HG03103 (cell line): ENCODE measurements around the gene SRA1.
"Not testable (repeated sequence)": the region's sequence is repeated elsewhere in the genome, so short reads cannot be mapped to it uniquely, and the experiment has no call there.

Source experiments
- ATAC-seq: cut with Tn5 transposase; IDR thresholded peaks from one replicate; pipeline ENCODE4 v1.9.1; 2021; ENCODE audit warnings: low read depth; ENCODE audit not compliant: unreplicated experiment

The SRA1 gene

DNA sequence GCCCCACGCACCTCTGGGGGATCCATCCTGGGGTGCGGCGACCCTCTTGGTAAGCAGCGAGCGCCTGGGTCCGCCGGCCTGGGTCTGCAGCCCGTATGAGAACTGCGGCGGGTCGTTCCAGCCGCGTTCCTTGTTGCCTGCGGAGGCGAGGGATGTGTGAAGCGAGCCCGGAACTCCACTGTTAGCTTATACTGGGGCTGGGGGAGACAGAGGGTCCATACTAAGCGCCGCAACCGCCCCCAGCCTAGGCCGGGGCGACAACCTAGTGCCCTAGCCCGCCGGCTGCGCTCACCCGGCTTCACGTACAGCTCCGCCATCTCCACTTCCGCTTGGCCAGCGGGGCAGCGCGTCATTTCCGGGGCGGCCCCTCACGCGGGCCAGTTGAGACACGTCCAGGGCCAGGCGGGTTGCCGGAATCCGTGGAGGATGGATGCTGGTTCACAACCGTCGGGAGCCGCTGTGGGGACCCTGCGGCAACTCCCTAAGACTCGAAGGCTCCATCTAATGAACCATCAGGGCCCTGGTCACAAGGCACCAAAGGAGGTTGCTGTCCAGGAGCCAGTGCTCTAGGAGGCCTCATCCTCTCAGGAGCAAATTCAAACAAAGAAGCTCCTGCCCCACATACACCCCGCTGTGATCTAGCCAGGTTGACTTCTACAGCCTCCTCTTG is at the start of gene SRA1:
Gene SRA1, minus strand, starts transcription at position 338 of the 670 bp plus-strand sequence. Its CDS starts 21 bp downstream, at position 317.
- peak; percentile 93 for ATAC-seq

DNA sequence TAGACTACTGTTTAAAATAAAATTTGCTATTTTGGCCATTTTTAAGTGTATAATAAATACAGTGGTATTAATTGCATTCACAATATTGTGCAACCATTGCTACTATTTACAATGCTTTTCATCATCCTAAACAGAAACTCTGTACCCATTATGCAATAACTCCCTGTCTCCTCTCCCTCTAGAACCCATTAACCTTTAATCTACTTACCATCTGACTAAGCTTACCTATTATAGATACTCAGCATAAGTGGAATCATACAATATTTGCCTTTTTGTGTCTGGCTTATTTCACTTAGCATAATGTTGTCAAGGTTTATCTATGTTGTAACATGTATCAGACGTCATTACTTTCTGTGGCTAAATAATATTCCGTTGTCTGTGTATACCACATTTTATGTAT is 49.8 kb upstream of the SRA1 start:
- no peak for ATAC-seq

DNA sequence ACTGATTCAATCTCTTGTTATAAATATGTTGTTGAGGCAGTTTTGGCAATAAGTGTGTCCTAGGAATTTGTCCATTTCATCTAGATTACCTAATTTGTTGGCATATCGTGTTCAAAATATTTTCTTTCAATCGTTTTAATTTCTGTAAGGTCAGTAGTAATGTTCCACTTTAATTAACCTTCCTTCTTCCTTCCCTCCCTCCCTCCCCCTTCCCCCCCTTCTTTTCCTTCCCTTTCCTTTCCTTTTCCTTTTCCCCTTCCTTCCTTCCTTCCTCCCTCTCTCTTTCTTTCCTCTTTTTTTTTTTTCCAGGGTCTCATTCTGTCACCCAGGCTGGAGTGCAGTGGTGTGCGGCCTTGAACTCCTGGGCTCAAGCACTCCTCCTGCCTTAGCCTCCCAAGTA is 48.6 kb upstream of the SRA1 start:
- ATAC-seq: no peak

DNA sequence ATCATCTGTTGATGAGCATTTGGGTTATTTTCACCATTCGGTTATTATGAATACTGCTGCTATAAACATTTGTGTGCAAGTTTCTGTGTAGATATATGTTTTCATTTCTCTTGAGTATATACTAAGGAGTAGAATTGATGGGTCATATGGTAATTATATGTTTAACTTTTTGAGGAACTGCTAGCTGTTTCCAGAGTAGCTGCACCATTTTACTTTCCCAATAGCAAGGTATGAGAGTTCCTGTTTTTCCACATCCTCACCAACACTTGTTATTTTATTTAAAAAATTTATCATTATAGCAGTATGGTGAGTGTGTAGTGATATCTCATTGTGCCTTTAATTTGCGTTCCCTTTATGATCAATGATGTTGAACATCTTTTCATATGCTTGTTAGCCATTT is 46.5 kb upstream of the SRA1 start:
- no peak for ATAC-seq

DNA sequence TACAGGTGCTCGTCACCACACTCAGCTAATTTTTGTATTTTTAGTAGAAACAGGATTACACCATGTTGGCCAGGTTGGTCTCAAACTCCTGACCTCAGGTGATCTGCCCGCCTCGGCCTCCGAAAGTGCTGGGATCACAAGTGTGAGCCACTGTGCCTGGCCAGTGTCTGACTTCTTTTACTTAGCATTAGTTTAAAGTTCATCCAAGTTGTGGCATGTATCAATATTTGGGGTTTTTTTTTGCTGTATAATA is 46.1 kb upstream of the SRA1 start:
- ATAC-seq: not testable (repeated sequence)

DNA sequence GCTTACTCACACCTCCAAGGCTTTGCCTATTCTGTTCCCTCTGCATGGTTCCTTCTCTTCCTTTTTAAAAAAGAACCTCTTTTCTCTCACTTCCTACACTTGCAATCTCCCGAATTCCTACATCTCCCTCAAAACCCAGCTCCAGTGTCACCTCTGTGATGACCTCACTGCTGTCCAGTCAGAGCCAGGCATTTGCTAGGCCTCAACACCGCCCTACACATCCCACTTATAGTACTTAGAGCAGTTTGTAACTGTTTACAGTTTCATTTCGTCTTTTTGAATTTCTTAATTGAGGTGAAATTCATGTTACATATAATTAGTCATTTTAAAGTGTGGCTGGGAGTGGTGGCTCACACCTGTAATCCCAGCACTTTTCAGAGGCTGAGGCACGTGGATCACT is 44.9 kb upstream of the SRA1 start:
- no peak for ATAC-seq

DNA sequence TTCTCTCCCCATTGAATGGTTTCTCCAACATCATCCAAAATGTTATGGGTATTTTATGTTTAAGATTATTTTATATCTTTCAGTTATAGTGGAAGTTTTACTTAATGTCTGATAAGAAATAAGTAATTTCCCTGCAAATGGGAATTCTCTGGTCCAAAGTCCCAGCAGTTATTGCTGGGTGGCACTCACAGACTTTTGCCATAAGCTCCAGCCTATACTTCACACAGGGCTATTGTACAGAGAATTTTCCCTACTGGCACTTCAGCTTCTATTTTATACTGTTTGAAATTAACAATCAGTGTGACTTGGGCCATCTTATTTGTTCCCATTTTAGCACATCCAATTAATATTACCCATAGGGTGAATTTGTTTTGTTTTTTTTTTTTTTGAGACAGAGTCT is 42.8 kb upstream of the SRA1 start:
- ATAC-seq: no peak

DNA sequence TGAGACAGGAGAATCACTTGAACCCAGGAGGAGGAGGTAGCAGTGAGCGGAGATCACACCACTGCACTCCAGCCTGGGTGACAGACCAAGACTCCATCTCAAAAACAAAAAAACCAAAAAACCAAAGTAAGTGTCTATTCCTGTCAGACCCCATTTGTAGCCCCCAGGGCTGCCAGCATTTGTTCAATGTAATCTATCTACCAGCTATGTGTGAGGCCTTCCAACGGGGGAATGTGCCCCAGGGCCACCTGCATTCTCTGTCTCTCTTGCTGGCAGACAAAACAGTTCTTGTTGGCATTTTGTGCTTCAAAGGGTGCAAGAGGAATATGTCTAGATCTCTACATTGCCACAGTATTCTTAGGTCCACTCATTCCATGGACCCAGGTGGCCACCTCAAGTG is 41.6 kb upstream of the SRA1 start:
- no peak for ATAC-seq

DNA sequence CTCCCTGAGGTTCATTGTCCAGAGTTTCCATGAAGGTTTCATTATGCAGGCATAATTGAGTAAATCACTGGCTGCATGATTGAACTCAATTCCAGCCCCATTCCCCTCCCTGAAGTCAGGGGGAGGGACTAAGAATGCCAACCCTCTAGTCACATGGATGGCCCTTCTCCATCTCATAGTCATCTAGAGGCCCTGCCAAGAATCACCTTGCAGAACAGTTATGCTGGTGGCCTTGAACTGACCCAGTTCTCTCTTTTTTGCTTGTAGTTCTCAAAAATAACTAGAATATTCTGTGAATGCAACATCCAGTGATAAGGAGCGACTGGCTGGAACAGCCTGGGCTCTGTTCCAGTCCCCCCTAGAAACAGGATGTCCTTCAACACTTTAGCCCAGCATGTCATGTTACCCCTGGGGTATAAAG is 39.1 kb upstream of the SRA1 start:
- no peak for ATAC-seq

DNA sequence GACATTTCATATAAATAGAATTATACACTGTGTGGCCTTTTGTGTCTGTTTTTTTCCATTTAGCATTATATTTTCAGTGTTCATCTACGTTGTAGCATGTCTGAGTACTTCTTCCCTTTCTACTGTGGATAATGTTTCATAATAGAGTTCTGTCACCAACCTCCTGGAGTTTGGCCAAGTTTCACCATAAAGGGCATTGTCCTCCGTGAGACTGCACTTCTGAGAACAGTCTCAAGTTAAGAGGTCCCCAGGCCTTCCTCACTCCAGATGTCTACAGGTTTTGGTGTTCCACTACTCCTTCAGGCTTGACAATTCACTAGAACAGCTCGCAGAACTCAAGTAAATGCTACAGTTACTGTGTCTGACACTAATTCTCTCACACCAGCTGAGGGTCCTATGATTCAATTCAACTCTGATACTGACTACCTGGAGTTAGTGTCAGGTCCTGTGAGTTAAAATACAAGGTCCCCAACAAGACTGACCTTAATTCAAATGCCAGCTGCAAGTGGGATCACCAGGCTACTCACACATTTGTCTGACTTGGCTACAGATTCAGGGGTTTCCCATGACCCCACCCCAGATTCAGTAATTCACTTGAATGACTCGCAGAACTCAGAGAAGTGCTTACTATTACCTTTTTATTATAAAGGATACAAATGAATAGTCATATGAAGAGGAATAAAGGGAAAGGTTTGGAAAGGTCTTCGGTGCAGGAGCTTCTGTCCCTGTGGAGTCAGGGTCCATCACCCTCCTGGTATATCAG is 38.4 kb upstream of the SRA1 start:
- ATAC-seq: no peak

DNA sequence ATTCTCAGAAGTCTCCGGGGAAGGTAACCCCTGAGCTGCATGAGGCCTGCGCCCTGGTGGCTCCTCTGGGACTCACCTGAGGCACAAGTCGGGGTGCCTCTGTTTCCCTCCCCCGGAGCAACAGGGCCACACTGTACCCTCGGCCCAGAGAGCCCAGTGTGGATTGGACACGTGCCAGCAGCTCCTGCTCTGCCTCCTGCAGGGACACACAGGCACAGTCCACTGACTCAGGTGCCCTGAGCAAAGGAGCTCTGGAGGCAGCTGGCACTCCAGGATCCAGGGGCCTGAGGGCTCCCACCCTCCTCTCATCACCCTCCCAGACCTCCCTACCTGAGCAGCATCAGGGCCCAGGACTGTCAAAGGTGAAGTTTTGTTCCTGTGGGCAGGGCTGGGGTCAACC is 36.9 kb upstream of the SRA1 start:
- ATAC-seq: no peak

DNA sequence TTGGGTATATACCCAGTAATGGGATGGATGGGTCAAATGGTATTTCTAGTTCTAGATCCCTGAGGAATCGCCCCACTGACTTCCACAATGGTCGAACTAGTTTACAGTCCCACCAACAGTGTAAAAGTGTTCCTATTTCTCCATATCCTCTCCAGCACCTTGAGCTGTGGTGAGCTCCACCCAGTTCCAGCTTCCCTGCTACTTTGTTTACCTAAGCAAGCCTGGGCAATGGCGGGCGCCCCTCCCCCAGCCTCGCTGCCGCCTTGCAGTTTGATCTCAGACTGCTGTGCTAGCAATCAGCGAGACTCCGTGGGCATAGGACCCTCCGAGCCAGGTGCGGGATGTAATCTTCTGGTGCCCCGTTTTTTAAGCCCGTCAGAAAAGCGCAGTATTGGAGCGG is 35.8 kb upstream of the SRA1 start:
- not testable (repeated sequence) for ATAC-seq

DNA sequence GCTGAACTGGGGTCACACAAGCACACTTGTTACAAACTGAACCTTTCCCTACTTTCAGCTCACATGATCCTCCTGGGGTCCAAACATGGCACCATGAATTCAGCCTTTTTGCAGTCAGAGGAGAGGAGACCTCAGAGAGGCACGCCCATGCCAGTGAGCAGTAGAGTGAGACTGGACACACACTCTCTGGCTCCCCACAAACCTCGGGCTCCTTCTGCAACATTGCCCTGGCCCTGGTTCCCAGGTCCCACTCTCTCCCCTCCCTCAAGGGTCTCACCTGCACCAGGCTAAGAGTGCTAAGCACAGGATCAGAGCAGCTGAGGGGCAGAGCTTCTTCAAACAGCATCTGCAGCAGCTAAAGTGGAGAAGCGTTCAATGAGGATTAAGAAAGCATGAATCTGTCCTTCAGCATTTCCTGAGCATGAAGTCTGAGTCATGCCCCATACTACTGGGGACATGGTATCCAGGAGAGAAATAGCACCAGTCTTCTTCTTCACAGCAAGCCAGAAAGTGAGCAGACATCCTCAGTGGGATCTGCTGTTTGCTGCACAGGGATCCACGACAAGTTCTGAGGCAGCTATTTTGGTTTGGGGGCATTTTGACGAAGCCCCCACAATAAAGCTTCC is 34.6 kb upstream of the SRA1 start:
- no peak for ATAC-seq

DNA sequence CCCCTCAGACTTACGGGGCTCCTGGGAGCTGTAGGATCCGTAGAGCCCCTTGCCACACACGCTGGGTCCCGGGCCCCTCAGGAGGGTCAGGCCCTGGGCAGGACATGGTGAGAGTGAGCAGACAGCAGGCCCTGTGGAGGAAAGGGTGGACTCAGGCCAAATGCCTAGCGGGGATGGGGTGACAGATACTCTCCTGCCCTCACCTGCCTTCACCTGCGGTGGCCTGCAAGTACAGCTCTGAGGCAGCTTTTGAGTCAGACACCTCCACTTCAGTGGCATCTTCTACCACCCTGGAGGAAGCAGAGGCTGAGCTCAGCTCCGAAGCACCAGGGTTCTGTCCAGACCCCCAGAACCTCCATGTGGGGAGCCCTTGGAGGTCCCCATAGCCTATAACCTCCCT is 33.6 kb upstream of the SRA1 start:
- ATAC-seq: no peak

DNA sequence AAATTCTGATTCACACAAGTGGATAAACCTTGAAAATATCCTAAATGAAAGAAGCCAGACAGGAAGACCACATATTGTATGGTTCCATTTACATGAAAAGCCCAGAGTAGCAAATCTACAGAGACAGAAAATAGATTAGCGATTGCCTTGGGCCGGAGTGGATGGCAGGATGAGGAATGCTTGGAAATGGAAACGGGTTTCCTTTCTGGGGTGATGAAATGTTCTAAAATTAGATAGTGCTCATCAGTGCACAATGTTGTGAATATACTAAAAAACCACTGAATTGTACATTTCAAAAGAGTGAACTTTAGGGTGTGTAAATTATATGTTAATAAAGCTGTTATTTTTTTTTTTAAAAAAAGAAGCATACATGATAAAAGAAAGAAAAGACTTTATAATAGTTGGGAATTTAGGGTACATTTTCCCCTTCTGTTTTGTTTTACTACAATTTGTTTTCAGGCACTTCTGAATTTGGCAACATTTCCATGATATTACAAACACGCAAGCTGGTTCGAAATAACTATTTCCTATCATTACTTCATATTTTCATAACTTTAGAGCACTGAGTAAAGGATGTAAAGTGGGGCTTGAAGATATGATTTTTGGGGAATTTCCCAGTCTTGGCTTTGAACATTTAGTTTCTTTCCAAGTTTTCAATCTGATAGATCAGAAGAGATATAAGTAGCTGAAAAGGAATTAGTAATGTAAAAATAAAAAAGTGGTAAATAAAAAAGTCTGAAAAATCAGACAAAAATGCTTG is 31.2 kb upstream of the SRA1 start:
- ATAC-seq: no peak

DNA sequence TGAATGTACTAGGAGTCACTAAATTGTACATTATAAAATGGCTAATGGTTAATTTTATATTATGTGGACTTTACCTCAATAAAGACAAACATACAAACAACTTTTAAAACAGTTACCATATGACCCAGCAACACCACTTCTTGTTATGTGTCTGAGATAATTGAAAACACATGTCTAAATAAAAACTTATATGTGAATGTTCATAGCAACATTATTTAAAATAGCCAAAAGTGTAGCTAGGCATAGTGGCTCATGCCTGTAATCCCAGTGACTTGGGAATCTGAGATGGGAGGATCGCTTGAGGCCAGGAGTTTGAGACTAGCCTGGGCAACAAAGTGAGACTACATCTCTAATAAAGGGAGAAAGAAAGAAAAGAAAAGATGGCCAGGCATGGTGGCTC is 30.2 kb upstream of the SRA1 start:
- no peak for ATAC-seq

DNA sequence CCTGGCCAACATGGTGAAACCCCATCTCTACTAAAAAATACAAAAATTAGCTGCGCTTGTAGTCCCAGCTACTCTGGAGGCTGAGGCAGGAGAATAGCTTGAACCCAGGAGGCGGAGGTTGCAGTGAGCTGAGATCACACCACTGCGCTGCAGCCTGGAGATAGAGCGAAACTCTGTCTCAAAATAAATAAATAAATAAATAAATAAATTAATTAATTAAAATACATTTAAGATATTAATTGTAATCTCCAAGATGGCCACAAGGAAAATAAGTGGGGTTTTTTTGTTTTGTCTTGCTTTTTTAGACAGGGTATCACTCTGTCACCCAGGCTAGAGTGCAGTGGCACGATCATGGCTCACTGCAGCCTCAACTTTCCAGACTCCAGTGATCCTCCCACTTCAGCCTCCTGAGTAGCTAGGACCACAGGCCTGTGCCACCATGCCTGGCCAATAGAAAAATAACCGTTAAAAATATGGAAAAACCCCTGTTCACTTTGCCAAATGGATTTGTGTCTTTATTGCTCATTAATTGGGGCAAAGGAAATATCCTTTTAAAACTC is 22.0 kb upstream of the SRA1 start:
- not testable (repeated sequence) for ATAC-seq

DNA sequence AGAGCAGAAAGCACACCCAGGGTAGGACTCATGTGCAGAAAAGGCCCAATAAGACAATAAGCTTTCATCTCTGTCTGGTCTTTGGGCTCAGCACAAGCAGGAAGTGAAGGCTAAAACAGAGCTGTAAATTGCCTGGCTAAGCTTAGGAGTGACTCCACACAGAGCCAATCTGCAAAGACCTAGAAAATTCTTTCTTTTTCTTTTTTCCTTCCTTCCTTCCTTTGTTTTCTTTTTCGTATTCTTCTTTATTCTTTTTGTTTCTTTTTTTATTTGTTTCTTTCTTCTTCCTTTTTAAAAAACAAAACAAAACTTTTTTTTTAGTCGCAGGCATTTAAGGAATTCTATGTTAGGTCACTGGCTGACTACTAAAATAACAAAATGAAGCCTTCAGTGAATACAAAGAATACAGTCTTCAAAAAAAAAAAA is 19.5 kb upstream of the SRA1 start:
- no peak for ATAC-seq

DNA sequence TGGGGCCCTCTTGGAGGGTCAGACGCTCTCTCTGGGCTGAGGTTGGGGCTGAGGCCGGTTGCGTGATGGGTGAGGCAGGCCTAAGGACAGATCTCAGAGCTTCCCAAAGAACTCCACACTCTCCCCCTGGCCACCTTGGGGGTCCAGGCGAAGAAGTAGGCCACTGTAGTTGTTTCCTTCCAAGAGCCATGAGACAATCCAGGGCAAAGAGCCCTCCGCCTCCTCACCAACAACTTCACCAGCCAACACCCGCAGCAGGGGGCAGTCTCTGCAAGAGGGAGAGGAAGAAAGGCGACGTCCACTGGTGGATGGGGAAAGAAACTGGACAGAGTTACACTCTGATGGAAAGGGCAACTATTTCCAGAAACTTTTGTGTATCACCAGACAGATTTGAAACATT is 18.0 kb upstream of the SRA1 start:
- no peak for ATAC-seq

DNA sequence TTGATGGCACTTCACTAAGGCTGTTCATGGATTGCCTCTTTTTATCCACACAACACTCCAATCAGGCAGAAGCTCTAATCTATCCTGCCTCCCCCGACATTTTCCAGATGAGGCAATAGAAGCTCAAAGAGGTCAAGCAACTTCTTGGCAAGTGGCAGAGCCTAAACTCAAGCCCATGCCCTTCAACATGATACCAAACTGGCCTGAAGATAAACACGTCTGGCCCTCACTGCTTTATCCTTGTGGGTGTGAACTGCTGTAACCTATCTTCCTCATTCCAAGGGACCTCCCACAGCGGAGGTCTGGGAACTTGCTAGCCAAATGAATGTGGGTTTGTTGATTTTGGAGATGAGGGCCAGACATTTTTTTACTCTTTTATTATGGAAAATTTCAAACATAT is 16.9 kb upstream of the SRA1 start:
- no peak for ATAC-seq

DNA sequence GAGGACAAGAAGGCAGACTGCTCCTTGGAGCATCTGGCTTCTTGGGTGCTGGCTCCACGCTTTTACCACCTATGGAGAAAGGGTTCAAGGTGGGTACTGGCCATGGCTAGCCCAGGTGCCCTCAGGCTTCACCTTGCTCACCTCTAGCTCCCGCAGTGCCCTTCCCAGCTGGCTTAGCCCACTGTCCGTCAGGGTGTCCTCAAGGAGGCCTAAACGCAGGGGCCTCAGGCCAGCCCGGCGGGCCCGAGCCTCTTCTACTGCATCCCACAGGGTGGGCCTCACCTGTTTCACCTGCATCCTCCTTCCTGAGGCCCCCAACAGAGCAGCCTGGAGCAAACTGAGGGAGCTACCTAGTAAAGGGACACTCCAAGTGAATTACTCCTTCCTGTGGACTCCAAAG is 16.4 kb upstream of the SRA1 start:
- no peak for ATAC-seq
